ENCODE measurements around the gene NHS.

NHS gene

GRCh38 chrX:17580539-17581152 is 205.6 kb downstream of the NHS start:
- in situ Hi-C loops (cut with HindIII; ENCODE audit: low sequenced_read_pairs): no loop called here

GRCh38 chrX:17581641-17582040 is 206.6 kb downstream of the NHS start:
- in situ Hi-C loops (cut with HindIII; ENCODE audit: low sequenced_read_pairs): no loop called here

- in situ Hi-C loops (cut with HindIII; ENCODE audit: low sequenced_read_pairs): no loop called here
These were observed 209.3 kb downstream of the NHS start for GRCh38 chrX:17584248-17584681.

- in situ Hi-C loops (cut with HindIII; ENCODE audit: low sequenced_read_pairs): no loop called here
These were observed 210.0 kb downstream of the NHS start for GRCh38 chrX:17585006-17585405.

- in situ Hi-C loops (cut with HindIII; ENCODE audit: low sequenced_read_pairs): no loop called here
These were observed 212.4 kb downstream of the NHS start for GRCh38 chrX:17587366-17587765.

GRCh38 chrX:17588303-17588702 is 213.3 kb downstream of the NHS start:
- in situ Hi-C loops (cut with HindIII; ENCODE audit: low sequenced_read_pairs): no loop called here

GRCh38 chrX:17590892-17591740 is 216.1 kb downstream of the NHS start:
- in situ Hi-C loops (cut with HindIII; ENCODE audit: low sequenced_read_pairs): loop anchor here (5.0 kb wide), 2 partner anchors 34 to 71 kb away; no protein-coding TSS in a partner anchor

GRCh38 chrX:17591741-17592110 is 216.7 kb downstream of the NHS start:
- in situ Hi-C loops (cut with HindIII; ENCODE audit: low sequenced_read_pairs): loop anchor here (5.0 kb wide), 2 partner anchors 34 to 71 kb away; no protein-coding TSS in a partner anchor

- in situ Hi-C loops (cut with HindIII; ENCODE audit: low sequenced_read_pairs): loop anchor here (5.0 kb wide), 2 partner anchors 35 to 70 kb away; no protein-coding TSS in a partner anchor
These were observed 217.1 kb downstream of the NHS start for GRCh38 chrX:17592117-17592516.

GRCh38 chrX:17594693-17595092 is 219.7 kb downstream of the NHS start:
- in situ Hi-C loops (cut with HindIII; ENCODE audit: low sequenced_read_pairs): loop anchor here (5.0 kb wide), 2 partner anchors 37 to 68 kb away; no protein-coding TSS in a partner anchor

GRCh38 chrX:17595456-17596035 is 220.5 kb downstream of the NHS start:
- in situ Hi-C loops (cut with HindIII; ENCODE audit: low sequenced_read_pairs): no loop called here

- in situ Hi-C loops (cut with HindIII; ENCODE audit: low sequenced_read_pairs): no loop called here
These were observed 221.1 kb downstream of the NHS start for GRCh38 chrX:17596061-17596460.

GRCh38 chrX:17596546-17597205 is 221.7 kb downstream of the NHS start:
- in situ Hi-C loops (cut with HindIII; ENCODE audit: low sequenced_read_pairs): no loop called here

- in situ Hi-C loops (cut with HindIII; ENCODE audit: low sequenced_read_pairs): no loop called here
These were observed 222.3 kb downstream of the NHS start for GRCh38 chrX:17597327-17597726.

GRCh38 chrX:17597836-17598439 is 222.9 kb downstream of the NHS start:
- in situ Hi-C loops (cut with HindIII; ENCODE audit: low sequenced_read_pairs): no loop called here

- in situ Hi-C loops (cut with HindIII; ENCODE audit: low sequenced_read_pairs): no loop called here
These were observed 226.6 kb downstream of the NHS start for GRCh38 chrX:17601441-17602200.

GRCh38 chrX:17602245-17602644 is 227.2 kb downstream of the NHS start:
- in situ Hi-C loops (cut with HindIII; ENCODE audit: low sequenced_read_pairs): no loop called here

- in situ Hi-C loops (cut with HindIII; ENCODE audit: low sequenced_read_pairs): no loop called here
These were observed 228.2 kb downstream of the NHS start for GRCh38 chrX:17603196-17603595.

GRCh38 chrX:17605676-17606075 is 230.7 kb downstream of the NHS start:
- in situ Hi-C loops (cut with HindIII; ENCODE audit: low sequenced_read_pairs): no loop called here

GRCh38 chrX:17606231-17606630 is 231.2 kb downstream of the NHS start:
- in situ Hi-C loops (cut with HindIII; ENCODE audit: low sequenced_read_pairs): no loop called here

Measured in endothelial cell of hepatic sinusoid (primary cell).